Activated naive CD8-positive, alpha-beta T cell treated with anti-CD3 and anti-CD28 coated beads, Interleukin-2, amount 10 ng/mL, durations not matched to agents 7 days and 5 days (primary cell): ENCODE results near the gene CARS1. TPM values are rescaled to one million over a fixed set of nuclear protein-coding genes. Genes with fewer than 3 reads are reported as not detected.

Source experiments
- ATAC-seq: fragments of 150-1000 bp; cut with Tn5 transposase; one replicate; pipeline ENCODE4 v1.10.0; 2021; ENCODE audit warnings: low read depth, moderate library complexity
- POLR2A ChIA-PET: fragments of 350-600 bp; sonication (Branson Sonifier 250); formaldehyde crosslinking; loops from one replicate; lab custom pipeline; 2021; ENCODE audit warnings: antibody characterized with exemption; lab: Charles Lee
- DNase-seq: peaks from one replicate; pipeline ENCODE4 v3.0.0; 2021
- H3K27ac Mint-ChIP-seq: one replicate; pipeline ENCODE4 v1.8.0; 2022; ENCODE audit warnings: mild to moderate bottlenecking, mixed read lengths
- H3K27me3 Mint-ChIP-seq: one replicate; pipeline ENCODE4 v1.8.0; 2022; ENCODE audit warnings: mild to moderate bottlenecking, moderate library complexity, mixed read lengths
- H3K36me3 Mint-ChIP-seq: one replicate; pipeline ENCODE4 v1.8.0; 2021; ENCODE audit warnings: mild to moderate bottlenecking, mixed read lengths
- H3K4me1 Mint-ChIP-seq: one replicate; pipeline ENCODE4 v1.8.0; 2021; ENCODE audit warnings: mixed read lengths
- H3K4me3 Mint-ChIP-seq: one replicate; pipeline ENCODE4 v1.8.0; 2022; ENCODE audit warnings: mild to moderate bottlenecking, moderate library complexity, mixed read lengths
- H3K9me3 Mint-ChIP-seq: one replicate; pipeline ENCODE4 v1.8.0; 2021; ENCODE audit warnings: mixed read lengths
- total RNA-seq, 2 experiments: library from RNA; stranded (reverse); gene quantifications; one replicate each; pipeline ENCODE4 v1.2.3, GENCODE V29; 2021

The CARS1 gene
- total RNA-seq, 2 experiments from 2014 or later = 100 to 111 TPM

DNA sequence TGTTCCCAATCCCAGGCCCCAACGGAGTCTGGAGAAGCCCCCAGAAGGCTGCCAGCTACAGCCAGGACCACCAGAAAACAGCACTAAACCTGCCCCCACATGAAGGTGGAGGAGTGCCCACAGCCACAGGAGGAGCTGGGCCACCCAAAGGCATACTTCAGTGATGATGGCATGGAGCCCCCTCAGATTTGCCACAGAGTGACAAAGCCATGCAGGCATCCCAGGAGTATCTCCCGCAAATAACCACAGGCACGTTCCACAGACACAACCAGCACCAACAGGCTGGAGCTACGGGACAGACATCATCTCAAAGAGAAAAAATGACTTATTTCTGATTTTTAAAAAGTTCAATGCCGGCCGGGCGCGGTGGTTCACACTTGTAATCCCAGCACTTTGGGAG lies 10.6 kb downstream of the CARS1 start:
- Mint-ChIP-seq H3K27ac (no peak overlapping the region), H3K27me3 (no peaks in the 10 kb centered on the region), H3K4me1 (peaks cover 8% of the 10 kb centered on the region), H3K36me3 (no peaks in the 10 kb centered on the region), H3K4me3 (no peak overlapping the region), H3K9me3 (no peaks in the 10 kb centered on the region)
- POLR2A ChIA-PET = interaction anchor here (0.6 to 1.8 kb wide), 2 partner anchors 11 to 59 kb away, joined by 4 to 9 read pairs; partner anchors contain the start of gene CARS1
- DNase-seq = no peak
- ATAC-seq = no peak

GRCh38 chr11:3046190-3046589 lies 11.0 kb downstream of the CARS1 start:
- H3K27ac Mint-ChIP-seq = no peak overlapping the region
- no peaks in the 10 kb centered on the region for H3K27me3 Mint-ChIP-seq
- no peaks in the 10 kb centered on the region for H3K9me3 Mint-ChIP-seq
- DNase-seq (no peak), ATAC-seq (no peak)
- no peak overlapping the region for H3K4me3 Mint-ChIP-seq
- no peaks in the 10 kb centered on the region for H3K36me3 Mint-ChIP-seq
- H3K4me1 Mint-ChIP-seq = peaks cover 7% of the 10 kb centered on the region
- POLR2A ChIA-PET = no interaction called here

- no peaks in the 10 kb centered on the region for H3K27me3 Mint-ChIP-seq
- POLR2A ChIA-PET = interaction anchor here (1.0 kb wide), 1 partner anchor 13 kb away, joined by 4 read pairs; no protein-coding TSS in a partner anchor
- no peak overlapping the region for H3K4me3 Mint-ChIP-seq
- H3K9me3 Mint-ChIP-seq = no peaks in the 10 kb centered on the region
- ATAC-seq (no peak), DNase-seq (no peak)
- peaks cover 4% of the 10 kb centered on the region for H3K36me3 Mint-ChIP-seq
- H3K27ac Mint-ChIP-seq = no peak overlapping the region
- peaks cover 5% of the 10 kb centered on the region for H3K4me1 Mint-ChIP-seq
Observed at GRCh38 chr11:3044915-3045314, 12.3 kb downstream of the CARS1 start.

DNA sequence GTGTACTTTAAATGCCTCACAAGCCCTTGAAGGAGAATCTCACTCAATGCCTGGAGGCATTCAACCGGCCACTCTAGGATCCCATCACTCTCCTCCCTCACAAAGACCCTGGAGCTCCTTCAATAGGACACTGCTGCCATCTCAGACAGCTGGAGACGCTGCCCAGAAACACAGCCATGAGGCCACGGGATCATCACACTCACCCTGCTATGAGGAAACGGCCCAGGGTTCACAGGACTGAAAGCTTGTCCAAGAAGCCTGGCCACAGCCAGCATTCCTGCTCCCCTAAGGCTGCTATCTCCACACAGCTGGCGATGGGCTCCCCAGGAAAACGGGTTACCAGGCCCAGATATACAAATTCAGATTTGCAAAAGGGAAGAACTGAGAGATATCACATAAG lies 13.2 kb downstream of the CARS1 start:
- POLR2A ChIA-PET = interaction anchor here (1.0 kb wide), 1 partner anchor 14 kb away, joined by 4 read pairs; no protein-coding TSS in a partner anchor
- no peak overlapping the region for H3K27ac Mint-ChIP-seq
- peaks cover 8% of the 10 kb centered on the region for H3K36me3 Mint-ChIP-seq
- DNase-seq = no peak
- peaks cover 3% of the 10 kb centered on the region for H3K4me1 Mint-ChIP-seq
- no peaks in the 10 kb centered on the region for H3K9me3 Mint-ChIP-seq
- no peaks in the 10 kb centered on the region for H3K27me3 Mint-ChIP-seq
- ATAC-seq = no peak
- no peak overlapping the region for H3K4me3 Mint-ChIP-seq

DNA sequence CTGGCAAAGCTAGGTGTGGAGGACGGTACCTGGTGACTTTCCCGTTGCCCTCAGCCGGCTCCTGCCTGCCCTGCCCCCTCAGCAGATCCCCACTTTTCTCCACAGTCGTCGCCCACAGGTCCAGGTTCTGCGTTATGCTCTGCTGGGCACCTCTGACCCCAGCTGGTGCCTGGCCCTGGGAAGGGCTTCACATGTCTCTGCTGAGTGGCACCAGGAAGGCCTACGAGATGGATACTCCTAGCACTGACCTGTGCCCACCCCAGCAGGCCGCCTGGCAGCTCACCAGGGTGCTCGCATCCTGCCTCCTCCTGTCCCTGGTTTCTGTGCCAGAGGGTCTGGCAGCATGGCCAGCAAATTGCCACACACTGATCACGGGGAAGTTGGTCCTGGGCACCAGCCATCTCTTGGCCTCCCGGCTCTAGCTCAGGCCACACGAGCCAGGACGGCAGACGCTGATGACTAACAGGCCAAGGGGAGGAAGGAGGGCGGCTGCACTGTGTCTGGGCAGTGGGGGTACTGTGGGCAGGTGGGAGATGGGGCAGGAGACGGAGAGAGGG lies 13.8 kb downstream of the CARS1 start:
- POLR2A ChIA-PET = no interaction called here
- DNase-seq = no peak
- Mint-ChIP-seq H3K4me1 (peaks cover 5% of the 10 kb centered on the region), H3K4me3 (no peak overlapping the region), H3K9me3 (no peaks in the 10 kb centered on the region), H3K36me3 (peaks cover 8% of the 10 kb centered on the region), H3K27me3 (no peaks in the 10 kb centered on the region), H3K27ac (no peak overlapping the region)
- ATAC-seq = no peak

- Mint-ChIP-seq H3K27me3 (no peaks in the 10 kb centered on the region), H3K9me3 (no peaks in the 10 kb centered on the region), H3K4me1 (peaks cover 5% of the 10 kb centered on the region), H3K27ac (no peak overlapping the region), H3K36me3 (peaks cover 8% of the 10 kb centered on the region), H3K4me3 (no peak overlapping the region)
- ATAC-seq (no peak), DNase-seq (no peak)
- POLR2A ChIA-PET = no interaction called here
Observed at GRCh38 chr11:3042496-3043314, 14.5 kb downstream of the CARS1 start.

GRCh38 chr11:3041699-3042441 lies 15.4 kb downstream of the CARS1 start:
- POLR2A ChIA-PET = no interaction called here
- peaks cover 10% of the 10 kb centered on the region for H3K4me1 Mint-ChIP-seq
- no peak for ATAC-seq
- no peak for DNase-seq
- no peak overlapping the region for H3K27ac Mint-ChIP-seq
- H3K9me3 Mint-ChIP-seq = no peaks in the 10 kb centered on the region
- peaks cover 15% of the 10 kb centered on the region for H3K36me3 Mint-ChIP-seq
- H3K27me3 Mint-ChIP-seq = no peaks in the 10 kb centered on the region
- H3K4me3 Mint-ChIP-seq = no peak overlapping the region

GRCh38 chr11:3040881-3041280 lies 16.3 kb downstream of the CARS1 start:
- no peak for DNase-seq
- ATAC-seq = no peak
- H3K36me3 Mint-ChIP-seq = peaks cover 21% of the 10 kb centered on the region
- no peaks in the 10 kb centered on the region for H3K27me3 Mint-ChIP-seq
- POLR2A ChIA-PET = no interaction called here
- no peak overlapping the region for H3K4me3 Mint-ChIP-seq
- peaks cover 18% of the 10 kb centered on the region for H3K4me1 Mint-ChIP-seq
- H3K9me3 Mint-ChIP-seq = no peaks in the 10 kb centered on the region
- H3K27ac Mint-ChIP-seq = no peak overlapping the region

DNA sequence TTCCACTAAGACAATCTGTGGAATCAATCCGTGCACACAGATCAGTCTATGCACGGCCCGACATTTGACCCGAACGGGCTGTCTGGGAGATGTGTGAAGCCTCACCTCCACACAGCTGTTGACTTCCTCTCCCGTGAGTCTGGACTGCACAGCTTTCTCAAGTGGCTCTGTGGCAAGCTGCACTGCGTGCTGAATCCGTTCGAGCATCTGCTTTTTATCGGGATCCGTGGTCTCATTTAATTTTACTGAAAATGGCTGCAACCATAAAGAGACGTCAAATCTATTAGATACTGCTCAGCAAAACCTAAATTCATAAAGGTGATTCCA lies 19.3 kb downstream of the CARS1 start:
- no peak overlapping the region for H3K4me3 Mint-ChIP-seq
- H3K27me3 Mint-ChIP-seq = no peaks in the 10 kb centered on the region
- peaks cover 18% of the 10 kb centered on the region for H3K4me1 Mint-ChIP-seq
- H3K9me3 Mint-ChIP-seq = no peaks in the 10 kb centered on the region
- DNase-seq (no peak), ATAC-seq (no peak)
- POLR2A ChIA-PET = interaction anchor here (1.0 to 1.3 kb wide), 2 partner anchors 23 to 54 kb away, joined by 3 to 5 read pairs; no protein-coding TSS in a partner anchor
- peaks cover 25% of the 10 kb centered on the region for H3K36me3 Mint-ChIP-seq
- H3K27ac Mint-ChIP-seq = no peak overlapping the region

DNA sequence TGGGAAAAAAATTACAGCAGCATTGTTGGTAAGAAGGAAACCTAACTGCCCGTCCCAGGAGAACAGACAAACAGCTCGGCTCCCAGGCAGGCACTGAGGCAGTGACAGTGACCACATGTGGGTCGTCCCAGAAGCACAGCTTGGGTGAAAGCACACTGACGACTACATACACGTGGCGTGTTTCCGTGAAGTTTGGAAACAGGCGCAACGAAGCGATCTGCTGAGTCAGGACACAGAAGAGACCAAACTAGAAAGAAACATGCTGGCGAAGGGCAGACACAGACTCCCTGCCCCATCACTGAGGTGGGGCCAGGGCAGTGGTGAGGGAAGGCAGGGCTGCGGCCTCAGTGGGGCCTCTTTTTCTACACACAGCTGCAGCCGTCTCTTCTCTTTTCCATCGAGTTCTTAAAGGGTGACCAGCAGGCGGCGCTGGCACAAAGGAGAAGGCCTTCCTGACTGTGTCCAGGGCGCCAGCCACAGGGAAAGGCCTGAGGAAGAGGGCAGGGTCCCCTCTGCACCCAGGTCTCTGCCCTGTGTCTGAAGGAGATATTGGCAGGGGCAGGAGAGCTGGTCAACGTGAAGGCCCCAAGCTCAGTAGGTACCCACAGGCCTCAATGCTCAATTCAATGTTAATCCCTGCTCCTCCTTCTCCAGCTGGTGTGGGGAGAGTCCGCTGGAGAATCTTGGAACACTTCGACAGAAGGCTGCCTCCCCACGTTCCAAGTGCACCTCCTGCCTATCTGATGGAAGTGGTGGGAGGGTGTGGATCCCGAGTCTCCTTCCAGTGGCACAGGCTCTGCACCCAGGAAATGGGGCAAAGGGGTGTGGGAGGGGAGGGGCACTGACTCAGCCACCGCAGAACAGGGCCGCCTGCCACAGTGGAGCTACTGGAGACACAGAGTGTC lies 19.9 kb downstream of the CARS1 start:
- H3K4me3 Mint-ChIP-seq = no peak overlapping the region
- peak overlapping the region; percentile 25 for H3K27ac Mint-ChIP-seq

DNA sequence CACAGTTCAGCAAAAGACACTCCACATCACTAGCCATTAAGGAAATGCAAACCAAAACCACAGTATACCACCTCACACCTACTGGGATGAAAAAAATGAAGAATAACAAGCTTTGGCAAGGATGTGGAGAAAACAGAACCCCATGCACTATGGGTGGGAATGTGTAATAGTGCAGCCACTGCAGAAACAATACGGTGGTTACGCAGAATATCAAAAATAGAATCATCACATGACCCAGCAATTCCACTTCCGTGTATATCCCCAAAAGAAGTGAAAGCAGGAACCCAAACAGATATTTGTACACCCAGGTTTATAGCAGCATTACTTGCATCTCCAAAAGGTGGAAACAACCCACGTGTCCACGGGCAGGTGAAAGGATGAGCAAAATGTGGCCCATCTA lies 20.8 kb downstream of the CARS1 start:
- Mint-ChIP-seq H3K4me1 (peaks cover 23% of the 10 kb centered on the region), H3K36me3 (peaks cover 34% of the 10 kb centered on the region), H3K9me3 (no peaks in the 10 kb centered on the region), H3K27me3 (no peaks in the 10 kb centered on the region), H3K4me3 (no peak overlapping the region), H3K27ac (peak overlapping the region; percentile 35)
- POLR2A ChIA-PET = no interaction called here
- no peak for DNase-seq
- no peak for ATAC-seq

More for the DNA sequence above, 19.9 kb downstream of the CARS1 start:
- H3K36me3 Mint-ChIP-seq = peaks cover 30% of the 10 kb centered on the region
- POLR2A ChIA-PET = interaction anchor here (1.0 to 1.3 kb wide), 2 partner anchors 23 to 54 kb away, joined by 3 to 5 read pairs; no protein-coding TSS in a partner anchor
- peak; percentile 61 for DNase-seq
- H3K9me3 Mint-ChIP-seq = no peaks in the 10 kb centered on the region
- peak; percentile 61 for ATAC-seq
- H3K4me1 Mint-ChIP-seq = peaks cover 20% of the 10 kb centered on the region
- no peaks in the 10 kb centered on the region for H3K27me3 Mint-ChIP-seq

DNA sequence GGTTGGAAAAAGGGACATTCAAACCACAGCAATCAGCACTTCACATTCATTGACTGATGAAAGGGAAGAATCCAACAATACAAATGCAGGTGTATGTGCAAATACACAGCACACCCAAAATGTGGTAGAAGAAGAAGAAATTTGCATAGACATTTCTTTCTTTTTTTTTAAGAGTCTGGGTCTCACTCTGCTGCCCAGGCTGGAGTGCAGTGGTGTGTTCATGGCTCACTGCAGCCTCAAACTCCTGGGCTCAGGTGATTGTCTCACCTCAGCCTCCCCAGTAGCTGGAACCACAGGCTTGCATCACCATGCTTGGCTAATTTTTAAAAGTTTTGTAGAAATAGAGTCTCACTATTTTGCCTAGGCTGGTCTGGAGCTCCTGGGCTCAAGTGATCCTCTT lies 21.9 kb downstream of the CARS1 start:
- Mint-ChIP-seq H3K4me3 (no peak overlapping the region), H3K4me1 (peaks cover 31% of the 10 kb centered on the region), H3K27ac (peak overlapping the region; percentile 27), H3K9me3 (no peaks in the 10 kb centered on the region), H3K27me3 (no peaks in the 10 kb centered on the region), H3K36me3 (peaks cover 34% of the 10 kb centered on the region)
- DNase-seq (no peak), ATAC-seq (no peak)
- POLR2A ChIA-PET = no interaction called here
